NCI-H1694 treated with DMSO at 0.1 percent for 48 hours (cell line): ENCODE measurements around the gene DCTD.

Experiments
- DNase-seq: peaks from one replicate; lab custom pipeline; 2025; lab: John Stamatoyannopoulos, UW

DCTD gene

GRCh38 chr4:182917182-182918043, at the start of gene DCTD:
DCTD (minus strand) TSS chr4:182917386; CDS start chr4:182915568, 1,818 bp downstream.
- DNase-seq, result peak; percentile 21

- no peak for DNase-seq
Measured at GRCh38 chr4:182960746-182961145, 43.6 kb upstream of the DCTD start.

- DNase-seq, result no peak
Measured at GRCh38 chr4:182960228-182960627, 43.0 kb upstream of the DCTD start.

GRCh38 chr4:182955411-182955810, 38.2 kb upstream of the DCTD start:
- no peak for DNase-seq

- no peak for DNase-seq
Measured at GRCh38 chr4:182944484-182945213, 27.5 kb upstream of the DCTD start.

GRCh38 chr4:182939680-182940079, 22.5 kb upstream of the DCTD start:
- no peak for DNase-seq

GRCh38 chr4:182938205-182938645, 21.0 kb upstream of the DCTD start:
- peak; percentile 11 for DNase-seq

- DNase-seq, result no peak
Measured at GRCh38 chr4:182937268-182938204, 20.4 kb upstream of the DCTD start.

GRCh38 chr4:182932651-182933050, 15.5 kb upstream of the DCTD start:
- no peak for DNase-seq

- DNase-seq, result no peak
Measured at GRCh38 chr4:182931691-182932345, 14.6 kb upstream of the DCTD start.

- DNase-seq, result no peak
Measured at GRCh38 chr4:182930889-182931288, 13.7 kb upstream of the DCTD start.

GRCh38 chr4:182929296-182929695, 12.1 kb upstream of the DCTD start:
- DNase-seq, result no peak

GRCh38 chr4:182928061-182928460, 10.9 kb upstream of the DCTD start:
- DNase-seq, result no peak

GRCh38 chr4:182927505-182927904, 10.3 kb upstream of the DCTD start:
- DNase-seq, result no peak

- no peak for DNase-seq
Measured at GRCh38 chr4:182925855-182926254, 8.7 kb upstream of the DCTD start.

- peak; percentile 66 for DNase-seq
Measured at GRCh38 chr4:182925298-182925757, 8.1 kb upstream of the DCTD start.

- DNase-seq, result no peak
Measured at GRCh38 chr4:182924497-182924896, 7.3 kb upstream of the DCTD start.

GRCh38 chr4:182923796-182924340, 6.7 kb upstream of the DCTD start:
- no peak for DNase-seq

GRCh38 chr4:182923366-182923765, 6.2 kb upstream of the DCTD start:
- DNase-seq, result no peak

- no peak for DNase-seq
Measured at GRCh38 chr4:182922501-182923284, 5.5 kb upstream of the DCTD start.
